GM19351 (cell line): Measurements from ENCODE around the gene ARHGEF17.

Experiments
- ATAC-seq: cut with Tn5 transposase; IDR thresholded peaks from one replicate; pipeline ENCODE4 v1.9.1; 2021; ENCODE audit warnings: mild to moderate bottlenecking, moderate library complexity; ENCODE audit not compliant: unreplicated experiment

The ARHGEF17 gene

GRCh38 chr11:73292525-73292894 is 15.6 kb upstream of the ARHGEF17 start:
- ATAC-seq, result no peak

- ATAC-seq, result no peak
Observed at GRCh38 chr11:73293356-73293936, 14.6 kb upstream of the ARHGEF17 start.

GRCh38 chr11:73294604-73295003 is 13.5 kb upstream of the ARHGEF17 start:
- no peak for ATAC-seq

- ATAC-seq, result no peak
Observed at GRCh38 chr11:73295241-73295995, 12.7 kb upstream of the ARHGEF17 start.

GRCh38 chr11:73295996-73296318 is 12.1 kb upstream of the ARHGEF17 start:
- no peak for ATAC-seq

- no peak for ATAC-seq
Observed at GRCh38 chr11:73296501-73297230, 11.4 kb upstream of the ARHGEF17 start.

GRCh38 chr11:73297231-73297590 is 10.9 kb upstream of the ARHGEF17 start:
- no peak for ATAC-seq

GRCh38 chr11:73297702-73298101 is 10.4 kb upstream of the ARHGEF17 start:
- ATAC-seq, result no peak

GRCh38 chr11:73298233-73298632 is 9.8 kb upstream of the ARHGEF17 start:
- ATAC-seq, result no peak

GRCh38 chr11:73299751-73300150 is 8.3 kb upstream of the ARHGEF17 start:
- no peak for ATAC-seq

- no peak for ATAC-seq
Observed at GRCh38 chr11:73306069-73306841, 1.8 kb upstream of the ARHGEF17 start.

GRCh38 chr11:73306977-73307322 is 1.1 kb upstream of the ARHGEF17 start:
- ATAC-seq, result no peak

- peak; percentile 52 for ATAC-seq
Observed at GRCh38 chr11:73307323-73308002, 613 bp upstream of the ARHGEF17 start.

GRCh38 chr11:73308961-73309919 is 1.2 kb downstream of the ARHGEF17 start:
- no peak for ATAC-seq

- ATAC-seq, result no peak
Observed at GRCh38 chr11:73310076-73310475, 2.0 kb downstream of the ARHGEF17 start.

GRCh38 chr11:73310661-73311393 is 2.8 kb downstream of the ARHGEF17 start:
- no peak for ATAC-seq

GRCh38 chr11:73311394-73311869 is 3.4 kb downstream of the ARHGEF17 start:
- no peak for ATAC-seq

GRCh38 chr11:73312036-73312435 is 4.0 kb downstream of the ARHGEF17 start:
- no peak for ATAC-seq

GRCh38 chr11:73312851-73313327 is 4.8 kb downstream of the ARHGEF17 start:
- no peak for ATAC-seq
